Epithelial cell of prostate (primary cell): ENCODE results near the gene ARHGEF1.
"Not testable (repeated sequence)": the region's sequence is repeated elsewhere in the genome, so short reads cannot be mapped to it uniquely, and the experiment has no call there.

Experiments
- DNase-seq: peaks from one replicate; pipeline ENCODE4 v3.0.0-alpha.2; 2011; ENCODE audit warnings: low read depth, low spot score
- H3K27ac ChIP-seq: fragments of 450-650 bp; 2 replicates; pipeline ENCODE4 v1.5.1; 2017; ENCODE audit warnings: mild to moderate bottlenecking

ARHGEF1 gene

DNA sequence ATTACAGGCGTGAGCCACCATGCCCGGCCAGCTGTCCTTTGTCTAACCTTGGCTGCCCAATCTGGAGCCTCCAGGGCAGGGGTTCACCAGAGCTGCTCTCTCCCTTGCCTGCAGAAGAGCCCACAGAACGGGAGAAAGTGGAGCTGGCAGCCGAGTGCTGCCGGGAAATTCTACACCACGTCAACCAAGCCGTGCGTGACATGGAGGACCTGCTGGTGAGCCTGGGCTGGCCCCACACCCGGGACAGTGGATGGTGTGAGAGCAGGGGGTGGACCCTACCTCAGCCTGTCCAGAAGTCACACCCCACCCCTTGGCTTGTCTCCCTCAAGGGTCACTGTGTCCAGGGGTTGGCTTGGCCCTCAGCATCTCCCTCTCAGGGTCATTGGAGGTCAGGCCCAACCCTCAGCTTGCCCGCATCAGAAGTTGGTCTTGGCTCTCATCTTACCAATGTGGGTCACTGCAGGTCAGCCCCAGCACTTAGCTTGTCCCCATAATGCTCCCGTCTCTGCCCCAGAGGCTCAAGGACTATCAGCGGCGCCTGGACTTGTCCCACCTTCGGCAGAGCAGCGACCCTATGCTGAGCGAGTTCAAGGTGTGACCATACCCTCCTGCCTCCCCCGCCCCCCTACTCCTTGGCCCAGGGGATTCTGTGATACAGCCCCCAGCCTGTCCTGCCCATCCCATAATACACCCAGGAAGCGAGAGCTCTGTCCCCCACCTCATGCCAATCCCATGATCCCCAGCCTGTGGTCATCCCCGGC lies 20.4 kb downstream of the ARHGEF1 start:
- DNase-seq = no peak
- H3K27ac ChIP-seq = no peak overlapping the region

DNA sequence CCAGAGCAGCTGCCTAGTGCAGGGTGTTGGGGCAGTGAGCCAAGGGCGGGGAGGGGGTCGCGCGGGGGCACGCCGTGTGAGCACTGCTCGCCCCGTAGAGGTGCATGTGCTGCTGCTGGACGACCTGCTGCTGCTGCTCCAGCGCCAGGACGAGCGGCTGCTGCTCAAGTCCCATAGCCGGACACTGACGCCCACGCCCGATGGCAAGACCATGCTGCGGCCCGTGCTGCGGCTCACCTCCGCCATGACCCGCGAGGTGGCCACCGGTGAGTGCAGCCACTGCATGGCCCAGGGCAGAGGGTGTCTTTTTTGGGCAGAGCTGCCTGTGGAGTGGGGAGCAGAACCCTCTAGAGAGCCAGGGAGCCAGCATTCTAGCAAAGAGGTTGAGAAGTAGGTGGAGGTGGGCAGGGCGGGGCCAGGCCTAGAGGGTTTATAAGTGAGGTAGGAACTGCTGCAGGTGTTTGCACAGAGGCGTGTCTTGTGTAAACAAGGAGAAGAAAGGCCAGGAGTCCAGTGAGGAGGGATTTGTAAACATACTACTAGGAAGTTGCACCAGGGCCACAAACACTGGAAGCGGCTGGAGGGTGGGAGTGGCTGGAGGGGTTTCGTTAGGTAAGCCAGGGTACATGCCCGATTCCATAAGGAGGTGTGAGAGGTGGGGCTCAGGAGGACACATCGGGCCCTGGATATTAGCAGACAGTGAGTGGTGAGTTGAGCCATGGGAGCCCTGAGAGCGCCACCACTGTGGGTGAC lies 21.3 kb downstream of the ARHGEF1 start:
- peak; percentile 39 for DNase-seq
- H3K27ac ChIP-seq = peak overlapping the region; percentile 21

DNA sequence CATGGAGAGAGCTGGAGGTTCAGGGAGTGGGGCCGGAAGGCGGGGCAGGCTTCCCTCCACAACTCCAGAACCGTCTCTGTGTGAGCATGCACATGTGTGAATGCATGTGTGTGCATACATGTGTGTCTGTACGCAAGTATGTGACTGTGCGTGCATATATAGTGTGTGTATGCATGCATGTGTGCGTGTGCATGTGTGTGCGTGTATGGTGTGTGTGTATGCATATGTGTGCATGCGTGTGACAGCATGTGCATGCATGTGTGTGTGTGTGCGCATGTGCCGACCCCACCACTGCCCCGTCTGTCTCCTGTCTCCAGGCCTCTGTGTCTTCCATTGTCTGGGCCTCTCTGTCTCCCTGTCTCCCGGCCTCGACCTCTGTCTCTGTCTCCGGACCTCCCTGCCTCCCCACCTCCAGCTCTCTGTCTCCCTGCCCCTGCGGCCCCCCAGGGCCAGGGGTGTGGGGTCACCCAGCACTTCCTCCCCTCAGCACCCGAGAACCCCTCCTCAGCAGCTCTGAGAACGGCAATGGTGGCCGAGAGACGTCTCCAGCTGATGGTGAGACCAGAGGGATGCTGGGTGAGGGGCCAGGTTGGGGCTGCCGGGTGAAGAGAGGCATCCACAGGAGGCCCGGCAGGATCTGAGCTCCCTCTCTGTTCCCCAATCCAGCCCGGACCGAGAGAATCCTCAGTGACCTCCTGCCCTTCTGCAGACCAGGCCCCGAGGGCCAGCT lies 22.5 kb downstream of the ARHGEF1 start:
- DNase-seq = no peak
- H3K27ac ChIP-seq = no peak overlapping the region

DNA sequence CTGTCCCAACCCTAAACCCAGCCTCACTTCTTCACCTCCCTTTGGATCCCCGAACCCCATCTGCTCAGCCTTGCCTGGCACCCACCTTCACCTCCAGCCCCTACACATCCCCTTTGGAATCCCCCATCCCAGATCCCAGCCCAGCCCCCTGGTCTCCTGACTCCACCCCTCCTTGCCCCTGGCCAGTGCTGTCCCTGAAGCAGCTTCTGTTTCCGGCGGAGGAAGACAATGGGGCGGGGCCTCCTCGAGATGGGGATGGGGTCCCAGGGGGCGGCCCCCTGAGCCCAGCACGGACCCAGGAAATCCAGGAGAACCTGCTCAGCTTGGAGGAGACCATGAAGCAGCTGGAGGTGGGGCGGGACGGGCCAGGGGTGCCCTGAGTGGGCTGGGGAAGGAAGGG lies 23.3 kb downstream of the ARHGEF1 start:
- H3K27ac ChIP-seq = no peak overlapping the region
- DNase-seq = no peak

DNA sequence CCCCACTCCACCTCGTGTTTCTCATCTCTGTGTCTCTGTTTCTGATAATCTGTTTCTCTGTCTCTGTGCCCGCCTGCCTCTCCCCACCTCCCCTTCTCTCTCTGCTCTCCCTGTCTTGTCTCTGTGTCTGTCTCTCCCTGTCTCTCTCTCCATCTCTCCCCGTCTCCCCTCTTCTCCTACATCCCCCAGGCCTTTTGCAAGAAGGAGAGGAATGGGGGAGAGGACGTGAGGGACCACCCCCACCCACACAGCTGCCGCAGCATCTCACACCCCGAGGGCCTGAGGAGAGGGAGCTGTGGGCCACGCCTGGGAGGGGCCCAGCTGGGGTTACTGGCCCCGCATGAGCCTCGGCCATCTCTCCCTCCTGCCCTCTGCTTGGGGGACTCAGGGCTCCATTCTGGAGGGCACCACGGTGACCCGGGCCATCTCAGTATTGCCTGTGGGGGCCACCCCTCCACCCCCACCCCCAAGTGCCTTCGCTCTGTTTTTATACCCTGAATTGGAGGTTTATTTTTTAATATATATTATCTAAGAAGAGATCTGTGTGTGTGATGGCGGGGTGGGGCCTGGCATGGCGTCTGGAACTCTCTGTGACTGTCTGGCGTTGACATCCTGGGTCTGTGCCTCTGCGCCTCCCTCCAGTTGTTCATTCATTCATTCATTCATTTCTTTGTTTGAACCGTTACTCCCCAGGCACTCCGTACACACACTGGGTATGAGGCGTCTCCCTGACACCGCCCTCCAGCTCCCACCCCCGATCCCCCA lies 24.1 kb downstream of the ARHGEF1 start:
- no peak for DNase-seq
- no peak overlapping the region for H3K27ac ChIP-seq

DNA sequence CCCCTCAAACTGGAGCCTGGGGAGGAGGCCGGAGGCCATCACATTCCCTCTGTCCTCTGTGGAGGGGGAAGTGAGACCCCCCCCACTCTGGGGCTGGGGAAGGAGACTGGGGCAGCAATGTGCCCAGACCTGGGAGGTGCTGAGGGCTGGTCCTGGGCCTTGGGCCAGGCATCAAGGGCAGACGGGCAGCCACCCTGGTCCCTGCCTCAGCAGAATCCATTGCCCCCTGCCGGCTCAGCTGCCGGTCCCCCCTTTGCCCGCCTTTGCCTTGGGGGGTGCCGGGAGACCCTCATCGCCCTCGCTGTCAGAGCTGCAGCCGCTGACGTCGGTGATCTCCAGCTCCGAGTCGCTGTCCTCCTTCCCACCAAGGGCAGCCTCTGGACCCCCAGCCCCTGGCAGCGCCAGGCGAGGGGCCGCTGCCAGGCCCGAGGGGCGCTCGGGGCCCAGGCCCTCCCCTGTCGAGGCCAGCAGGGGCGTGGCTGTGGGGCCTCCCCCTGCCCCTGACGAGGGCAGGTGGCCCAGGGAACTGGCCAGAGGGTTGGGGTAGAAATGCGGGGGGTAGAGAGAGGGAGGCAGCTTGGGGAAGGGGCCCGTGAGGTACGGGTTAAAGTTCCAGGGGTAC lies 25.1 kb downstream of the ARHGEF1 start:
- no peak for DNase-seq
- no peak overlapping the region for H3K27ac ChIP-seq

DNA sequence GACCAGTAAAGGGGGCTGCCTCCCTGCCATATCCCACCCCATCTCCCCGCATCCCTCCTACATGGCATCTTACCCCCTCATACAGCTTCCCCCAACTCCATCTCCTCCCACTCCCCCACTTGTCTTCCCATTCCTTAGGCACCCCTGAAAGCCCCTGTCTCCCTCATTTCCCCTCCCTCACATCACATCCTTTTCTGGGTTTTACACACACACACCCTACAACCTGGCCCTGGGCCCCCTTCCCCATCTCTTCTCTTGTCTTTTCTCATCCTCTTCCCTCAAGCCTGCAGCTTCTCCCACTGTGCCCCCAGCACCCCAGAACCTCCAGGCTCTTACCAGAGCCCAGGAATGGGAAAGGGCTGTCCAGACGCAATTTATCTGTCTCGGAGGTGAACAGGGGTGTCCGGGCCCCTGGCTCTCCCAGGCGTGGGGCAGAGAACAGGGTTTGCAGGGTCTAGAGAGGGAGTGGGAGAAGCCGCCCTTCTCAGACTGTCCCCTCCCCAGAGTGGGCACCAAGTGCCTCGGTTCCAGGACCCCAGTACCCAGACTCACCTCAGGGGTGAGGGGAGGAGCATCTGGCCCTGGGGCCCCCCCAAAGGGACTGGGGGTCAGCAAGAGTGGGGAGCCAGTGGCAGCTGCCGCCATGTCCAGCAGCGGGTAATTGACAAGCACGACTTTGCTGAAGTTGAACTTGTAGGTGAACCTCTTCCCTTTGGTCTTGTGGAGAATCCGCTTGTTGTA lies 25.9 kb downstream of the ARHGEF1 start:
- no peak overlapping the region for H3K27ac ChIP-seq
- no peak for DNase-seq

DNA sequence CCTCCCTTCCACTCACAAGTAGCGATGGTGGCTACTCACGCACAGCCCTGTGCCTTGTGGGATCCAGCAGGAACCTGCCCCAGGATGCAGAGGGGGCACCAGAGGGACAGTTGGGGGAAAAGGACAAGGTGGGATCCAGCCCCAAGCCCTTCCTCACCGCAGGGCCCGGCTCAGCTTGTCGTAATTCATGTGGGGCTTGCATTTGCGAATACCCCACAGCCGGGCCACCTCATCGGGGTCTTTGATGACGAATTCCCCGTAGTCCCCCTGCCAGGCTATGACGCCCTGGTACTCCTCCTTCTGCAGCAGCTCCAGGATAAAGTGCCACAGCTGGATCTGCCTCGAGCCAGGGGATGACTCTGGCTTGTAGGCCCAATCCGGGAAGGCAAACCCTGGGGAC lies 26.7 kb downstream of the ARHGEF1 start:
- no peak overlapping the region for H3K27ac ChIP-seq
- no peak for DNase-seq

DNA sequence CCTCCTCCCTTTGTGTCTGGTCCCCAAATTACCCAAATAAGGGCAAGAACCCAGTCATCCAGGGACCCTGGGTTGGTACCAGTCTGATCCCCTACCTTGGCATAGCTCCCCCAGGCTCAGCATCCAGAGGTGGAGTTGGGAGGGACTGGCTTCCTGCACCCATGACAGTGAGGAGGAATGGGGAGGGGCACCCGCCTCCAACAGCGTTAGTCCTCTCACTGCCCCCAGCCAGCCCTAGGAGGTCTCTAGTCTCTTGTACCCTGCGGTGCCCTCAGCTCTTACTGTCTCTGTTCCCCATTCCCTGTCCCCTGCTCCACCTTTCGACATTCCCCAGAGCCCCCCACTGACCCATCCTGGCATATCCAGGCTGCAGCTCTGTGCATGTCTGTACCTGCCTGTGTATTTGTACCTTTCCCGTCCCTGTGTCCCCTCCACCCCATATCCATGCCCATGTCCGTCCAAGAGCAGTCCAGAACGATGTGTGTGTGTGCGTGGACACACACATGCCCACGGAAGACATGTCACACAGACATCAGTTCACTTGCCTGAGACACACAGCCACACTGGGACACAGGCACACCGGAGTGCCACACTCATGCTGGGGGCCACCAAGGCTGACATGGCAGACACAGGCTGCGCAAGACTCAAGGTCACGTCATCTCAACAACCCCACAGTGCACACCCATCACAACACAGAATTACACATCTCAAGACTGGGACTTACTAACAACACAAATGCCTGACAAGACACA lies 27.4 kb downstream of the ARHGEF1 start:
- DNase-seq = no peak
- no peak overlapping the region for H3K27ac ChIP-seq

DNA sequence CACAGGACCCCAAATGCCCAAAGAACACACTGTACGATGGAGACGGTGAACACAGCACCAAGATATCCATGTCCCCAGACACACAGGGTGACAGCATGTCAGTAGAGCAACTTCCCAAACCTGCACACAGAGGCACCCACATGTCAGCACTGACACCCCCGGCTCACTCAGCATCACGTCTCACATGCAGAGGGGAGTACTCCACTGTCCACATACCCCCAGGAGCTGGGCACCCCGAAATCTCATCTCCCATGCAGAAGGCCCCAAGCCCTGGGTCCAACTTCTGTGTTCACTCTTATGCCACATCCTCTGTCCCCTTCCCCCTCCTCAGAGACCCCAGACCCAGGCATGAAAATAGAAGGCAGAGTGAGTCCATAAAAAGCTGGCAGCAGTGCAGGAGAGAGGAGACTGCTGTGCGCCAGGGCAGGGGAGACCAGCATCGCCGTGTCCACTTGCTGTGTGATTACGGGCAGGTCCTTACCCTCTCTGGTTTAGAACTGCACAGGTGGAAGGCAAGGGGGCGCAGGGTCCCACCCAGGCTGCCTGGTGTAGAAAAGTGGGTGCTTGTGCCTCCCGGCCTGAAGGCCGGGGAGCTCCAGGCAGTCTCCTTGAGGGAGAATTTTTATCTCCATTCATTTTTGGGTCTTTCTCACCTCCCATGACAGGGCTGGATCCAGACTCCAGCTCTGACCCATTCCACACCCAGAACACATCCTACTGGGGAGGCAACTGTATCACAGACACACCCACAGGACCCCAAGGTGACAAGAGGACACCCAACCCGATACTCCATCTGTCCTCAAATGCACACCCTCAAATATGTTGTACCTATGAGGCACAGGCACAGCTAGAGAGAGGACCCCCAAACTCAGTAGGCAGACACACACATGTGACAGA lies 28.3 kb downstream of the ARHGEF1 start:
- no peak overlapping the region for H3K27ac ChIP-seq
- no peak for DNase-seq

DNA sequence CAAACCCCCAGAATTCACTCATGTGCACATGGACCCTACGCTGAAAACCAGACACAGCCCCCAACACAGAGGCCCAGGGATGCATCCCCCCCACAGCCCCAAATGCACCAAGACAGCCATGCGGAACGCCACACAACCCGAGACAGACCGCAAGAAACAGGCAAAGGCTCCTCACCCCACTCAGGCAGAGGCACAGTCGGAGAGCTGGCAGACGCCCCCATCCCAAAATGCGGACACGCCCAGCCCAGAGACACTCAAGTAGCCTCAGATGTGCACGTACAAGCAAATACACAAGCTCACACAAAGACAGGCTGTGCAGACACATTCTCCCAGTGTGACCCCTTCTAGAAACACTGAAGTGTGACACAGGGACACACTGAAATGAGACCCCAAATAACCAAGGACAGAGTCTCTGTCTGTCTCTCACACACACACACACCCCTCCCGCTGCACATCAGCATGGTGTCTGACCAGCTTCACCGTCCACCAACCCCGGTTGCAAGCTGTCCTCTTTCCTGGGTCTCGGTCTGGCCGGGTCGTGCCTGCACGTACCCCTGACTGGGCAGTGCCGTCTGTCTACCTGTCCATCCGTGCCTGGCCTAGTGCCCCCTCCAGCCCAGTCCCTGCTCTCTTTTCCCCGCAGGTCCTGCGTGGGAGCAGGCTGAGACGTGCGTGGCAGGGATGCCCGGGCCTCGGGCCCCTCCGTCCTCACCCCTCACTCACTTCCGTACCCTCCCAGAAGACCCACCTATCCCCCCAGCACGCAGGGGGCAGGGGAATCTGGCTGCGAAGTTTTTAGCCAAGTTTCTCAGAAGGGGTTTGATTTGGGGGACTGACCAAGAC lies 29.1 kb downstream of the ARHGEF1 start:
- H3K27ac ChIP-seq = no peak overlapping the region
- DNase-seq = no peak

DNA sequence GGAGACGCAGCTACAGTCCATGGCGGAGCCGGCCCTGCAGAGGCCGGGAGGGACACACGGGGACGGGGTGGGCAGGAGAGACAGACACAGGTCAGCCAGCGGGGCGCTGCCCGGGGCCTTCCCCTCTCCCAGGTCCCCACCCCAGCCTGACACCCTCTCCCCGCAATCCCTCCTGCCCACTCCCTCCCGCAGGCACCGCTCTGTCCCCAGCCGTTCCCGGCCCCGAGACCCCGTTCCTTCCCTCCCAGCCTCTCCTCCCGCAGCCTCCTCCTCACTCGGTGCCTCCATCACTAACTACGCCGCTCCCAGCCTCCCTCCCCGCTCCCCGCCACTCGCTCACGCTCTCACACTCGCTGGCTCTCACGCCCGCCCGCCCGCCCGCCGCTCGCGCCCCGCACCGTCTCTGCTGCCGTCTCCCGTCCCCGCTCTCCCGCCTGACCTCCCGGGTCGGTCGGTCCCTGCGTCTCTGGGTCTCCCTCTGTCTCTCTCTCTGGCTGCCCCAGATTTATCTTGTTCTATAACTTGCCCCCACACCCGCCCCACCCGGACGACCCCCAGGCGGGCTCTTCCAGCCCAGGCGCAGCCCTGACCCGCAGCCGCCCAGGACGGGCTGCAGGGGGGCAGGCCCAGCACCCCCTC lies 30.0 kb downstream of the ARHGEF1 start:
- DNase-seq = no peak
- H3K27ac ChIP-seq = no peak overlapping the region

DNA sequence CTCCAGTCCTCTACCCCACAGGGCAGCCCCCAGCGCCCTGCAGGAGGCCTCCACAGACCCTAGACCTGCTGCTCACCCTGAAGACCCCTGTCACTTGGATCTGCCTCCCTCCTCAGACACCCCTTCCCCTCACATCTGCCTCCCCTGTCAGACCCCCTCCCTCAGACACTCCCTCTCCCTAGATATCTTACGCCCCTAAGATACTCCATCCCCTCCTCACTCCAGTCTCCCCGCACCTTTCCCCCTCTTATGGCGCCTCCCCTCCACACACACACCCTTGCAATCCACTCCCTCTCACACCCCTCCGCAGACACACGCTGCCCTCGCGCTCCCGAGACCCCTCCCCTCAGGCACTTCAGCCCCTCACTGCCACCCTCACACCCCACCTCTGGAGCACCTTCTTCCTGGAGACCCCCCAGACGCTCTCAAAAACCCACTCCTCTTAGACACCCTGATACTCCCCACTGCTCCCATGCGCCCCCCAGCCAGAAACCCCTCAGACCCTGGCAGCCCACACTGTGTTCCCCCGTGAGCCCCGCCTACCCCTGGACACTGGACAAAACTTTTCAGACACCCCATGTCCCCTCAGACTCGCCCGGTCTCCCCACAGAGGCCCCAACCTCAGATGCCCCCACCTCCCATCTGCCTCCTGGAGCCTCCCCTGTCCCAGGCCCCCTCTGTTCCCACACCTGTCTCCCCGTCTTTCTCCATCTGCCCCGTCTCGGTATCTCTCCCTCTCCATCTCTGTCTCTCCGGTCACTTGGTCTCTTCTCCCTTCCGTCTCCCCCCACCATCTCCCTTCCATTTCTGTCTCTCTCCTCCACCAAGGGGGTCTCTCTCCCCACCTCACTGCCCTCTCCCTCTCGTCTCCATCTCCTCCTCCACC lies 30.8 kb downstream of the ARHGEF1 start:
- no peak for DNase-seq
- H3K27ac ChIP-seq = no peak overlapping the region

DNA sequence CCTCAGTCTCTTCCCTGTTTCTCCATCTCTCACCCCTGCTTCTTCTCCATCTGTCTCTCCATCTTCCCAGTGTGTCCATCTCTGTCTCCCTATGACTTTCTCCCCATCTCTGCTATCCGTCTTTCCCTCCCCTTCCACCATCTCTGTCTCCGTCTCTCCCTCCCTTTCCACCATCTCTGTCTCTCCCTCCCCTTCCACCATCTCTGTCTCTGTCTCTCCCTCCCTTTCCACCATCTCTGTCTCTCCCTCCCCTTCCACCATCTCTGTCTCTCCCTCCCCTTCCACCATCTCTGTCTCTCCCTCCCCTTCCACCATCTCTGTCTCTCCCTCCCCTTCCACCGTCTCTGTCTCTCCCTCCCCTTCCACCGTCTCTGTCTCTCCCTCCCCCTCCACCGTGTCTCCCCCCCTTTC lies 31.4 kb downstream of the ARHGEF1 start:
- H3K27ac ChIP-seq, DNase-seq: not testable (repeated sequence)

DNA sequence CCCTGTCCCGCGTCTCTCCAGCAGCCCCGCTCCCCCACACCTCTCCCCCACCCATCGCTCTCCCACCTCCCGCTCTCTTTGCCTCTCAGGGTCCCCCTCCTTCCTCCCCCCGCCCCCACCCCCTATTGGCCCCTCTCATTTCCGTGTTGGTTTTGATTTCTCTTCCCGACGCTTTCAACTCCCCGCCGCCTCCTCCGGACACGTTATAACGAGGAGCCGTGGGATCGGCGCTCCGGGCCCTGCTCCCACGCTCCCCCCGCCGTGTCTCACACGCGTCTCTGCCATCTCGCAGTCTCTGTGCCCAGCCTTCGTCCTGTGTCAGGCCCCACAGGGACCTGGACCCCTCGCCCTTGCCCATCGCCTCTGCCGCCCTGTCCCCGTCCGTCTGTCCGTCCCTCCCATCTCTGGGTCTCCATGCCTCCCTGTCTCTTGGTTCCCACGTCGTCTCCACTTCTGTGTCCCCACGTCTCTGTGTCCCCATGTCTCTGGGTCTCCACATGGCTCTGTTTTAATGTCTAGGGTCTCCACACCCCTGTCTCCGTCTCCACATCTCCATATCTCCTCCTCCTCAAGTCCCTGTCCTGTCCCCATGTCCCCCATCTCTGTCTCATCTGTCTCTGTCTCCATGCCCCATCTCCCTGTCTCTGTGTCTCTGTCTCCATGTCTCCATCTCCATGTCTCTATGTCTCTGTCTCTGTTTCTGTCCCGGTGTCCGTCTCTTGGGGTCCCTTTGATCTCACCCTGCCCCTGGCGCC lies 32.2 kb downstream of the ARHGEF1 start:
- no peak for DNase-seq

More for the DNA sequence above, 32.2 kb downstream of the ARHGEF1 start:
- no peak overlapping the region for H3K27ac ChIP-seq
